Duodenal mucosa (tissue), 2 donors: ENCODE measurements around the gene BICD1.
A peak's percentile ranks its signal among the peaks of the same experiment; 100 is the strongest.

Source experiments
- H3K27ac ChIP-seq: one replicate; pipeline ENCODE4 v1.7.0; 2013; ENCODE audit warnings: low read depth, low read length
- H3K27me3 ChIP-seq, 2 donors: one replicate each; pipeline ENCODE4 v1.7.0; 2013; ENCODE audit warnings: low read length in 2 of 2, control low read depth in 1 of 2; ENCODE audit not compliant: insufficient read depth in 2 of 2, control insufficient read depth in 1 of 2
- H3K36me3 ChIP-seq, 2 donors: one replicate each; pipeline ENCODE4 v1.7.0; 2013; ENCODE audit warnings: low read length in 2 of 2, control low read depth in 1 of 2; ENCODE audit not compliant: insufficient read depth in 2 of 2, control insufficient read depth in 1 of 2
- H3K4me1 ChIP-seq, 2 donors: one replicate each; pipeline ENCODE4 v1.7.0; 2013; ENCODE audit warnings: low read length in 2 of 2, control low read depth in 1 of 2; ENCODE audit not compliant: insufficient read depth in 2 of 2, control insufficient read depth in 1 of 2
- H3K4me3 ChIP-seq, 2 donors: one replicate each; pipeline ENCODE4 v1.7.0; 2013; ENCODE audit warnings: low read length in 2 of 2, low read depth in 1 of 2
- H3K9ac ChIP-seq, 2 donors: one replicate each; pipeline ENCODE4 v1.7.0; 2013; ENCODE audit warnings: low read length in 2 of 2, low read depth in 1 of 2
- H3K9me3 ChIP-seq, 2 donors: one replicate each; pipeline ENCODE4 v1.7.0; 2013; ENCODE audit warnings: low read length in 2 of 2, control low read depth in 1 of 2; ENCODE audit not compliant: control insufficient read depth in 1 of 2

Gene BICD1

DNA sequence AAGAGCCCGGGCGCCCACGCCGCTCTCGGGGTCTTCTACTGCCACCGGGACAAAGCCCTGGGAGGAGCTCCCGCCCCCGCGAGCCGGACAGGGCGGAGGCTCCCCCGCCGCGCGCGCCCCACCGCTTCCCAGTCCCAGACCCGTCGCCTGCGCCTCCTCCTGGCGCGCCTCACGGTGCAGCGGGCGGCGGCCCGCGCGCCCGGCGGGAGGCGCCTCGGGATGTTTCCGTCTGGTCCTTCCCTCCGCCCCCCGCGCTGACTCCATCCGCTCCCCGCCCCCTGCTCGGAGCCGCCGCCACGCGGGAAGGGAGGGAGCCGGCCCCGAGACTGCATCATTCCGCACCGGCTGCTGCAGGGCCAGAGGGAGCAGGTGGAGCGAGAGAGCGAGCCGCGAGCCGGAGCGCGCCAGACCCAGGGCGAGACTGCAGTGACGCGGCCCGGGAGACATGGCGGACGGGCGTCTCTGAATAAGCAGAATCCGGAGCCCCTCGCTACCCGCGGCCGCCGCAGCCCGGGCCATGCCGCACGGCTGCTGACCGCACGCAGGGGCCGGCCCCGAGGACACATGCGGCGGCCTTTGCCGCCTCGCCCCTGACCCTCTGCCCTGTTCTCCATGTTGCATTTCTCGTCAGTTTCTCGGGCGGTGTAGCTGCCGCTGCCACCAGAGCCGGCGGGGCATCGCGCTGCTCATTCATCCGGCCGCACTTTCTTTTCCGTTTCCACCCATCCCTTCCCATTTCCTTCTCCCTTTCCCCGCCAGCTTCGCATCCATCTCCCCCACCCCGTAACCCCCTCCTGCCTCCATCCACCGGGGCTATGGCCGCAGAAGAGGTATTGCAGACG, at the start of gene BICD1:
Gene BICD1, plus strand, starts transcription at position 331 of the 842 bp plus-strand sequence. Its CDS starts 485 bp downstream, at position 816.
- H3K36me3 ChIP-seq, result no peaks in the 10 kb centered on the region
- H3K4me3 ChIP-seq, result peak within 1 kb of the TSS; percentile 92 to 98
- H3K27me3 ChIP-seq, result no peaks in the 10 kb centered on the region
- peak within 1 kb of the TSS; percentile 78 for H3K27ac ChIP-seq
- peaks cover 20 to 22% of the 10 kb centered on the region in 2 donors for H3K4me1 ChIP-seq
- peak within 1 kb of the TSS; percentile 83 to 84 for H3K9ac ChIP-seq
- no peaks in the 10 kb centered on the region for H3K9me3 ChIP-seq

GRCh38 chr12:32061033-32061432, 45.6 kb upstream of the BICD1 start:
- Histone ChIP-seq H3K27ac (no peak overlapping the region), H3K9ac (no peak overlapping the region), H3K4me3 (no peak overlapping the region), H3K36me3 (no peaks in the 10 kb centered on the region), H3K4me1 (no peaks in the 10 kb centered on the region), H3K27me3 (no peaks in the 10 kb centered on the region), H3K9me3 (no peaks in the 10 kb centered on the region)

- Histone ChIP-seq H3K4me1 (no peaks in the 10 kb centered on the region), H3K27ac (no peak overlapping the region), H3K27me3 (no peaks in the 10 kb centered on the region), H3K4me3 (no peak overlapping the region), H3K9ac (no peak overlapping the region), H3K9me3 (no peaks in the 10 kb centered on the region), H3K36me3 (no peaks in the 10 kb centered on the region)
Measured at GRCh38 chr12:32062881-32063280, 43.8 kb upstream of the BICD1 start.

- H3K9ac ChIP-seq, result no peak overlapping the region
- no peaks in the 10 kb centered on the region for H3K4me1 ChIP-seq
- H3K9me3 ChIP-seq, result no peaks in the 10 kb centered on the region
- no peaks in the 10 kb centered on the region for H3K36me3 ChIP-seq
- no peaks in the 10 kb centered on the region for H3K27me3 ChIP-seq
- H3K27ac ChIP-seq, result no peak overlapping the region
- no peak overlapping the region for H3K4me3 ChIP-seq
Measured at GRCh38 chr12:32063796-32064195, 42.9 kb upstream of the BICD1 start.

- H3K27ac ChIP-seq, result no peak overlapping the region
- no peak overlapping the region for H3K4me3 ChIP-seq
- H3K9me3 ChIP-seq, result no peaks in the 10 kb centered on the region
- no peaks in the 10 kb centered on the region for H3K36me3 ChIP-seq
- H3K9ac ChIP-seq, result no peak overlapping the region
- peaks cover 0 to 4% of the 10 kb centered on the region in 2 donors for H3K4me1 ChIP-seq
- H3K27me3 ChIP-seq, result no peaks in the 10 kb centered on the region
Measured at GRCh38 chr12:32066206-32066605, 40.4 kb upstream of the BICD1 start.

DNA sequence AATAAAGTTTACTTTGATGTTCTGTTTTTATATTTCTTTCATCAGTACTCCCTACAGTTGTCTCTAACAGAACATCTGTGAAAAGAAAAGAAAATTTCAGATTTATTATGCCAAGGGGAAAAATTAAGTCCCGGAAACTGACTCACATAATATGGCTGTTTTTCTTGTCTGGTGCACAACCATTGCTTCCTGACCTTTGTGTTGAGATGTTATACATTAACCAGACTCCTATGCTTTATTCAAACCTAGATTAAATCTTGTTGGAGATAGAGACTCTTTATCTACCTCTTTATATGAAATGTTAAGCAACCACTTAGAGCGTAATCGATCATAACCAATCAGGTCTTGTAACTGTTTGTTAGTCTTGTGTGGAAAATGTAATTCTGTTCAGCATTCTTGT, 37.6 kb upstream of the BICD1 start:
- Histone ChIP-seq H3K36me3 (no peaks in the 10 kb centered on the region), H3K9me3 (no peaks in the 10 kb centered on the region), H3K4me3 (no peak overlapping the region), H3K27me3 (no peaks in the 10 kb centered on the region), H3K27ac (no peak overlapping the region), H3K9ac (no peak overlapping the region), H3K4me1 (peaks cover 0 to 4% of the 10 kb centered on the region in 2 donors)

DNA sequence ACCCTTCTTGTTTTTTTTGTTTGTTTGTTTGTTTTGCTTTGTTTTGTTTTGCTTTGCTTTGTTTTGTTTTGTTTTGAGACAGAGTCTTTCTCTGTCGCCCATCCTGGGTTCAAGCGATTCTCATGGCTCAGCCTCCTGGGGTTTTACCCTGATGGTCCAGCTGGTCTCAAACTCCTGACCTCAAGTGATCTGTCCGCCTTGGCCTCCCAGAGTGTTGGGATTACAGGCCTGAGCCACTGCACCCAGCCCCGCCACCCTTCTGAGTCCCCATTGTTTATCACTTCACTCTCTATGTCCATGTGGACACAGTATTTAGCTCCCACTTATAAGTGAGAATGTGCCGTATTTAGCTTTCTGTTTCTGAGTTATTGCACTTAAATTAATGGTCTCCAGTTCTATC, 36.9 kb upstream of the BICD1 start:
- Histone ChIP-seq H3K9ac (no peak overlapping the region), H3K9me3 (no peaks in the 10 kb centered on the region), H3K27me3 (no peaks in the 10 kb centered on the region), H3K36me3 (no peaks in the 10 kb centered on the region), H3K4me3 (no peak overlapping the region), H3K4me1 (peaks cover 0 to 4% of the 10 kb centered on the region in 2 donors), H3K27ac (no peak overlapping the region)

DNA sequence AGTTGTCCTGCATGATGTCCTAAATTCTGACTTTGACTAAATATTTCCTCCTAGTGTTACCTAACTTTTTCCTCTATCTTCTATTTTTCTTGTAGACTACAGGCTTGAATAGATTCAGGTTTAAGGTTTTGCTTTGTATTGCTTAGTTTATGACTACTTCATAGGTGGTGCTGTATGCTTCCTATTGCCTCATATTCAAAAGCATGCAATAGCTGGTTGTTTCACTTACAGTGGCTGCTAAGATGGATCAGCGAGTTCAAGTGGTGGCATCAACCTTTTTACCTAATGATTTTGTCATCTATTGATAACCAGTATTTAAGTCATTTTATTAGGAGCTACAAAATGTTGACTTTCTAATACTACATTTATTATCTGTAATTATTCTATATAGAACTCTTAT, 36.3 kb upstream of the BICD1 start:
- no peak overlapping the region for H3K4me3 ChIP-seq
- H3K9ac ChIP-seq, result no peak overlapping the region
- no peak overlapping the region for H3K27ac ChIP-seq
- no peaks in the 10 kb centered on the region for H3K36me3 ChIP-seq
- H3K4me1 ChIP-seq, result peaks cover 0 to 4% of the 10 kb centered on the region in 2 donors
- H3K9me3 ChIP-seq, result no peaks in the 10 kb centered on the region
- H3K27me3 ChIP-seq, result no peaks in the 10 kb centered on the region

DNA sequence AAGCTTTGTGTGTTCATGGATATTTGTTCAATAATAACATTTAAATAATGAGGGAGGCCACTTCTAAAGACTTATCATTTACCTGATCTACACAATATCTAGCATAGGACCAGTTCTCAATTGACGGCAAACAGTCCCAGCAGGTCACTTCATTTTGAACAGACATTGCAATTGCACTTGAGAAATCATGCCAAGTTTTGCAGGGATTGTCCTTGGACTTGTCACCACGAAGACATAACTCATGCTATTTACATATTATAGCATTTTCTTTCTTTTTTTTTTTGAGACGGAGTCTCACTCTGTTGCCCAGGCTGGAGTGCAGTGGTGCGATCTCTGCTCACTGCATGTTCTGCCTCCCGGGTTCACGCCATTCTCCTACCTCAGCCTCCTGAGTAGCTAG, 34.5 kb upstream of the BICD1 start:
- Histone ChIP-seq H3K27ac (no peak overlapping the region), H3K4me3 (no peak overlapping the region), H3K9me3 (no peaks in the 10 kb centered on the region), H3K9ac (no peak overlapping the region), H3K36me3 (no peaks in the 10 kb centered on the region), H3K4me1 (peaks cover 0 to 4% of the 10 kb centered on the region in 2 donors), H3K27me3 (no peaks in the 10 kb centered on the region)

DNA sequence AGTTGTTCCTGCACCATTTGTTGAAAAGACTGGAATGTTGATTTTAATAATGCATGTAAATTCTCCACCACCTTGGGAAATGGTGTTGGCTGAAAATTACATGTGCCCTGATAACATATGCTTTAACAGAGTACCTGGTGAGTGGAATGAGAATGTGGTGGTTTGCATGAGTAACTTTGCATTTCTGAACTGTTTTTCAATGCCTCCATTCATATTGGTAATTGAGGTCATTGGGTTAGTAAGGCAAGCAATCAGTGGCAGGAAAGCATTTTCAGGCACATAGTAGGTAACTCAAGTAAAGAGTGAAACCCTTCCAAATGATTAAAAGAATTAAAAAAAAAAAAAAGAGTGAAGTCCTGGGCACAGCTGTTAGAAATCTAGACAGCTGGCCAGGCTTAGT, 32.2 kb upstream of the BICD1 start:
- H3K27me3 ChIP-seq, result no peaks in the 10 kb centered on the region
- no peaks in the 10 kb centered on the region for H3K9me3 ChIP-seq
- H3K4me1 ChIP-seq, result peaks cover 0 to 4% of the 10 kb centered on the region in 2 donors
- H3K9ac ChIP-seq, result no peak overlapping the region
- no peaks in the 10 kb centered on the region for H3K36me3 ChIP-seq
- H3K27ac ChIP-seq, result no peak overlapping the region
- no peak overlapping the region for H3K4me3 ChIP-seq
